ENCODE results near the gene PLA2G7. TPM values are rescaled to one million over a fixed set of nuclear protein-coding genes. Genes with fewer than 3 reads are reported as not detected.
"Not testable (repeated sequence)": the region's sequence is repeated elsewhere in the genome, so short reads cannot be mapped to it uniquely, and the experiment has no call there.

PLA2G7 gene
- total RNA-seq, 2 experiments from 2014 or later = not detected

DNA sequence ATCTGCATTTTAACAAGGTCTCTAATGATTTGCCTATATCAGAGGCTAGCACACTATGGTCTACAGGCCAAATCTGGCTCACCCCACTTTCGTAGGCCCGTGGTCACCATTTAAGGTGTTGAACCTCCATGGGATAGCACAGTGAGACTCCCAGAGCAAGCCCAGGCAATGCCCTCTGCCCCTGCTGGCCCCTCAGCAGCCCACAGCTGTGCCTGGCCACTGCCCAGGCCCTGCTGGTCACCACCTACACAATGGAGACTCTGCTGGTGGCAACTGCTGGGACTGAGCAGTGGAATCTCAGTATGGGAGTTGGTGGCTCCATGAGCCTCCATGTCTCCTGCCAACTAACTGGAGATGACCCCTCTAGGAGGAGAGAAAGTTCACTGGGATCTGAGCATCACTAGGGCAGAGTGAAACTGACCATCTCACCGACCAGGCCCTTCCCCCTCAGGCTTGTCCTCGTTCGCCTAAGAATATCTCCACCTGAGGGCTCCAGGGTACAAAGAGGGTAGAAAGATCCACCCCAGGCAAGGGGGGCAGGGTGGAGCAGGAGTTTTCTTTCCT lies 13.8 kb upstream of the PLA2G7 start:
- intact Hi-C loops (cut with micrococcal nuclease) = no loop called here
- no peak for ATAC-seq
- ChIA-PET POLR2A (no interaction called here), CTCF (no interaction called here)
- Mint-ChIP-seq H3K4me3 (no peak overlapping the region), H3K27me3 (peaks cover 20% of the 10 kb centered on the region), H3K9me3 (no peaks in the 10 kb centered on the region), H3K27ac (no peak overlapping the region), H3K36me3 (ENCODE audit: low read depth) (no peaks in the 10 kb centered on the region), H3K4me1 (ENCODE audit: low read depth) (no peaks in the 10 kb centered on the region)
- DNase-seq = no peak
- TF ChIP-seq, protein P1, sequence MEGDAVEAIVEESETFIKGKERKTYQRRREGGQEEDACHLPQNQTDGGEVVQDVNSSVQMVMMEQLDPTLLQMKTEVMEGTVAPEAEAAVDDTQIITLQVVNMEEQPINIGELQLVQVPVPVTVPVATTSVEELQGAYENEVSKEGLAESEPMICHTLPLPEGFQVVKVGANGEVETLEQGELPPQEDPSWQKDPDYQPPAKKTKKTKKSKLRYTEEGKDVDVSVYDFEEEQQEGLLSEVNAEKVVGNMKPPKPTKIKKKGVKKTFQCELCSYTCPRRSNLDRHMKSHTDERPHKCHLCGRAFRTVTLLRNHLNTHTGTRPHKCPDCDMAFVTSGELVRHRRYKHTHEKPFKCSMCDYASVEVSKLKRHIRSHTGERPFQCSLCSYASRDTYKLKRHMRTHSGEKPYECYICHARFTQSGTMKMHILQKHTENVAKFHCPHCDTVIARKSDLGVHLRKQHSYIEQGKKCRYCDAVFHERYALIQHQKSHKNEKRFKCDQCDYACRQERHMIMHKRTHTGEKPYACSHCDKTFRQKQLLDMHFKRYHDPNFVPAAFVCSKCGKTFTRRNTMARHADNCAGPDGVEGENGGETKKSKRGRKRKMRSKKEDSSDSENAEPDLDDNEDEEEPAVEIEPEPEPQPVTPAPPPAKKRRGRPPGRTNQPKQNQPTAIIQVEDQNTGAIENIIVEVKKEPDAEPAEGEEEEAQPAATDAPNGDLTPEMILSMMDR (IDR thresholded peaks at IDR 0.05) = no peak

DNA sequence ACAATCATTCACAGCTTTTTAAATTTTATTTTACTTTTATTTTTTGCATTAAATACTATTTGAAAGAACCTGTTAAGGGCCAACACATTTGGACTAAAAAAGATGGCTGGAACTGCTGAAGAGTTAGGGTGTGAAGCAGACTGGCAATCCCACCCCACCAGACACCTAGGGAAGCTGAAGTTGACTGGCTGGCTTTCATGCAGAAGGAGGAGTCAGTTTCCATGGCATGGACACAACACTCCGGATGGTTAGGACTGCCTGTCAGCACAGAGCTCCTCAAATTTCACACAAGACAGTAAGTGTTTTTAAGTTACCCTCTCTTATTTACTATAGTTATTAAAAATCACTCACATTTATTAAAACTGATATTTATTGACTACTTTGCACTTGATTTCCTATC lies 11.5 kb upstream of the PLA2G7 start, which contains the start of gene ANKRD66:
TSS of gene ANKRD66 (plus strand) at position 238 of the 400 bp plus-strand sequence. CDS start 5,016 bp downstream, outside the sequence.
- Mint-ChIP-seq H3K27ac (no peak within 1 kb of the TSS), H3K9me3 (no peaks in the 10 kb centered on the region)

DNA sequence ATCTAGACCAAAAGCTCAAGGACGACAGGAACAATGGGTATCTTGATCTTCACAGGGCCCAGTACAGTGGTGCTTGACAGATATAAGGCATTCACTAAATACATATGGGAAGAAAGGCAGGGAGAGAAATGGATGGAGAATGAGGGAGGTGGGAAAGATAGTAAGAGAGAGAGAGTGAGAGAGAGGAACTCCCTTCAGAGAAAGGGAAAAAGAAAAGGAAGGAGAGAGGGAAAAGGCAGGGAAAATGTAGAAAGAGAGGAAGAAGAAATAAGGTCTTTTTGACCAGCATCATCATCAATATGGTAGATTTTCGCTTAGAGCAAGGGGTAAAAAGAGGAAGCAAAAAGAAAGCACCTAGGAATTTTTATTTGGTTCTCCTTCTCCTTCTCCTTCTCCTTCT lies 10.8 kb upstream of the PLA2G7 start:
- TF ChIP-seq, protein P1 (IDR thresholded peaks at IDR 0.05) = no peak
- no peak for ATAC-seq
- no peak overlapping the region for H3K27ac Mint-ChIP-seq
- H3K4me1 Mint-ChIP-seq (ENCODE audit: low read depth) = no peaks in the 10 kb centered on the region
- H3K27me3 Mint-ChIP-seq = peaks cover 21% of the 10 kb centered on the region
- intact Hi-C loops (cut with micrococcal nuclease) = no loop called here
- H3K4me3 Mint-ChIP-seq = no peak overlapping the region
- ChIA-PET CTCF (no interaction called here), POLR2A (no interaction called here)
- no peaks in the 10 kb centered on the region for H3K36me3 Mint-ChIP-seq (ENCODE audit: low read depth)
- H3K9me3 Mint-ChIP-seq = no peaks in the 10 kb centered on the region
- no peak for DNase-seq

More for the DNA sequence above, 11.5 kb upstream of the PLA2G7 start, which contains the start of gene ANKRD66:
- CTCF ChIA-PET = no interaction called here
- H3K36me3 Mint-ChIP-seq (ENCODE audit: low read depth) = no peaks in the 10 kb centered on the region
- H3K4me3 Mint-ChIP-seq = no peak within 1 kb of the TSS
- no peak for ATAC-seq
- intact Hi-C loops (cut with micrococcal nuclease) = no loop called here
- H3K4me1 Mint-ChIP-seq (ENCODE audit: low read depth) = no peaks in the 10 kb centered on the region
- POLR2A ChIA-PET = no interaction called here
- H3K27me3 Mint-ChIP-seq = peaks cover 21% of the 10 kb centered on the region
- DNase-seq = no peak
- TF ChIP-seq, protein P1 (IDR thresholded peaks at IDR 0.05) = no peak

DNA sequence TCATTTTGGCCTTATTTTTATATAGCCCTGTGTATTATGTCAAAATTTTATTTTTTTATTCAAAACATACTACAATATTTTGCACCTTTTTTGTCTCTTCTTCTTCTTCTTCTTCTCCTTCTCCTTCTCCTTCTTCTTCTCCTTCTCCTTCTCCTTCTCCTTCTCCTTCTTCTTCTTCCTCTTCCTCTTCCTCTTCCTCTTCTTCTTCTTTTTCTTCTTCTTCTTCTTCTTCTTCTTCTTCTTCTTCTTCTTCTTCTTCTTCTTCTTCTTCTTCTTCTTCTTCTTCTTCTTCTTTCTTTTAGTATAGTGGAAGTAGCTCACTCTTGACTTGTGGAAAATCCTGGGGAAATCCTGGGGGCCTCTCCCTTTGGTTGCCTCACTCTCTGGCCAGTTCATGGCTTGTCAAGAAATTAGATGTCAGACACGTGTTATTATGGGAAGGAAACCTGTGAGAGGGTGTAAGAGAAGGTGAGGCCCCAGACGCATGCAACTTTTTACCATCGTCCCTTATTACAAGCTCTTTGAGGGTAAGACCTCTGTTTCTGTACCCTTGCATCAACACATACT lies 9.1 kb upstream of the PLA2G7 start:
- ATAC-seq; H3K4me1 Mint-ChIP-seq (ENCODE audit: low read depth); H3K9me3 Mint-ChIP-seq; H3K36me3 Mint-ChIP-seq (ENCODE audit: low read depth); CTCF ChIA-PET; H3K27ac Mint-ChIP-seq; intact Hi-C loops (cut with micrococcal nuclease); DNase-seq; H3K4me3 Mint-ChIP-seq: not testable (repeated sequence)
- H3K27me3 Mint-ChIP-seq = peaks cover 21% of the 10 kb centered on the region
- POLR2A ChIA-PET = interaction anchor here (0.6 kb wide), 2 partner anchors 184 to 190 kb away, joined by 3 read pairs; no protein-coding TSS in a partner anchor

DNA sequence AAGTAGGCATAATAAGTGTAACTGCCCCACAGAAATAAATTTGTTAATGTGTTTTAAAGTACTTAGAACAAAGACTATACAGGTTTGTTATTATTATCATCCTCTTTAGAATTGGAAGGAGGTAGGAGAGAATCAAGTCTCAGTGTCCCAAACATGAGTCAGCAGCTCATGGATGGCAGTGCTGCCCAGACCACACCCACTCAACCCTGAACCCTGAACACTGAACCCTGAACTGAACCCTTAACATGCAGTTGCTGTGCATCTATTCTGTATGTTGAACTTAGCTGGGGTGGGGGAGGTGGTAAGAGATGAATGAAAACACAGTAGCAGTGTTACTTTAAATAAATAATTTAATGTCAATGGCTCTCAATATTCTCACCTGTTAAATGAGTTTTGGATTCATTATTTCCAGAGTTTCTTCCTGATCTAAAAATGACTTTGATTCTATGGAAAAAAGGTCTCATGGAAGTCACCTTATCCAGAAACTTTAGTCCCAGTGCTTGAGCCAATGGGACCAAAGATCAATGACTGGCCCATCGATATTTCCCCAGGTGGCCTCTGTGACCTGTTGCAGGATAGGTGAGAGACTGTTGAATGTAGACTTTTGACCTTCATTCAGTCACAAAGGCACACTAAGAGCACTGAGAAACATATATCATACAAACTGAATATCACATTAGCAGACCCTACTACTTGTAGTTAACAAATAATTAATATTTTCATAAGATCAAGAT lies 8.4 kb upstream of the PLA2G7 start:
- no peak overlapping the region for H3K4me3 Mint-ChIP-seq
- POLR2A ChIA-PET = no interaction called here
- H3K27ac Mint-ChIP-seq = no peak overlapping the region
- CTCF ChIA-PET = no interaction called here
- no peak for DNase-seq
- no peaks in the 10 kb centered on the region for H3K9me3 Mint-ChIP-seq
- H3K27me3 Mint-ChIP-seq = peaks cover 21% of the 10 kb centered on the region
- intact Hi-C loops (cut with micrococcal nuclease) = no loop called here
- ATAC-seq = no peak
- no peaks in the 10 kb centered on the region for H3K36me3 Mint-ChIP-seq (ENCODE audit: low read depth)
- no peaks in the 10 kb centered on the region for H3K4me1 Mint-ChIP-seq (ENCODE audit: low read depth)
- TF ChIP-seq, protein P1 (IDR thresholded peaks at IDR 0.05) = no peak

Data from activated CD8-positive, alpha-beta T cell treated with anti-CD3 and anti-CD28 coated beads for 36 hours (primary cell).